OCI-LY3 (cell line): ENCODE results near the gene RNPEP.

Experiments used
- EZH2phosphoT487 ChIP-seq: fragments of 200-600 bp; shearing (Covaris generic); IDR thresholded peaks from 2 replicates; pipeline ENCODE4 v1.6.1; 2018; ENCODE audit warnings: antibody characterized with exemption, mixed run types, low read depth
- TF ChIP-seq, protein P1 (sequence below): fragments of 200-600, 300-600 bp; sonication (generic); IDR thresholded peaks from 2 replicates; pipeline ENCODE4 v1.5.1; 2014; ENCODE audit warnings: antibody characterized with exemption, low read length, low read depth

DNA sequence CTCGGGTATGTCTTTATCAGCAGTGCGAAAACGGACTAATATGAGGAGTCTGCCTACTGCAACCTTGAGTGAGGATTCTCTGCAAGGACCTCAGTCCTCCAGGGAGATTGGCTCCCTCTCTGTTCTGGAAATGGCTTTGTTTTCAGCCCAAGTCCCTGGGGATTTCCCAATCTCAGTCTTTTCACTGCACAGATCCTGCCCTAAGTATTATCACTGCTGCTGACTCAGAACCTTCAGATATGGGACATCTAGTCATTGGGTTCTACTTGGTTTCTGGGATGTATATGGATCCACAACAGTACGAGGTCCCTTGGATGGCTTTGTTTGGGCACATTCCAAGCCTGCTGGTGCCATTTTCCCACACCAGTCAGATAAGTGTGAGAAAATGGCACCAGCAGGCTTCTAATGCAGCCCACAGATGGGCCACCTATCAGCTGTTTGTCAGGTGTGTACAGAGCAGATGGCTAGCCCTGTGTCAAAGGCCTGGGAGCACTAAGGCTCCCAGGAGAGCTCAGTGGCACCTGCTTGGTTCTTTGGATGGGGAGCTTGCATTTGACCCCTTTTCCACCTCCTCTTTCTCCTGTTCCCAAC is 55.4 kb downstream of the RNPEP start:
- TF ChIP-seq, protein P1, sequence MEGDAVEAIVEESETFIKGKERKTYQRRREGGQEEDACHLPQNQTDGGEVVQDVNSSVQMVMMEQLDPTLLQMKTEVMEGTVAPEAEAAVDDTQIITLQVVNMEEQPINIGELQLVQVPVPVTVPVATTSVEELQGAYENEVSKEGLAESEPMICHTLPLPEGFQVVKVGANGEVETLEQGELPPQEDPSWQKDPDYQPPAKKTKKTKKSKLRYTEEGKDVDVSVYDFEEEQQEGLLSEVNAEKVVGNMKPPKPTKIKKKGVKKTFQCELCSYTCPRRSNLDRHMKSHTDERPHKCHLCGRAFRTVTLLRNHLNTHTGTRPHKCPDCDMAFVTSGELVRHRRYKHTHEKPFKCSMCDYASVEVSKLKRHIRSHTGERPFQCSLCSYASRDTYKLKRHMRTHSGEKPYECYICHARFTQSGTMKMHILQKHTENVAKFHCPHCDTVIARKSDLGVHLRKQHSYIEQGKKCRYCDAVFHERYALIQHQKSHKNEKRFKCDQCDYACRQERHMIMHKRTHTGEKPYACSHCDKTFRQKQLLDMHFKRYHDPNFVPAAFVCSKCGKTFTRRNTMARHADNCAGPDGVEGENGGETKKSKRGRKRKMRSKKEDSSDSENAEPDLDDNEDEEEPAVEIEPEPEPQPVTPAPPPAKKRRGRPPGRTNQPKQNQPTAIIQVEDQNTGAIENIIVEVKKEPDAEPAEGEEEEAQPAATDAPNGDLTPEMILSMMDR, result no peak
- no peak for TF ChIP-seq EZH2phosphoT487
